HG03039 (cell line): ENCODE results near the gene OR6C2.
"Not testable (repeated sequence)": the region's sequence is repeated elsewhere in the genome, so short reads cannot be mapped to it uniquely, and the experiment has no call there.

Experiments used
- ATAC-seq: cut with Tn5 transposase; IDR thresholded peaks from one replicate; pipeline ENCODE4 v1.9.1; 2021; ENCODE audit warnings: mild to moderate bottlenecking, moderate library complexity; ENCODE audit not compliant: unreplicated experiment

Gene OR6C2

DNA sequence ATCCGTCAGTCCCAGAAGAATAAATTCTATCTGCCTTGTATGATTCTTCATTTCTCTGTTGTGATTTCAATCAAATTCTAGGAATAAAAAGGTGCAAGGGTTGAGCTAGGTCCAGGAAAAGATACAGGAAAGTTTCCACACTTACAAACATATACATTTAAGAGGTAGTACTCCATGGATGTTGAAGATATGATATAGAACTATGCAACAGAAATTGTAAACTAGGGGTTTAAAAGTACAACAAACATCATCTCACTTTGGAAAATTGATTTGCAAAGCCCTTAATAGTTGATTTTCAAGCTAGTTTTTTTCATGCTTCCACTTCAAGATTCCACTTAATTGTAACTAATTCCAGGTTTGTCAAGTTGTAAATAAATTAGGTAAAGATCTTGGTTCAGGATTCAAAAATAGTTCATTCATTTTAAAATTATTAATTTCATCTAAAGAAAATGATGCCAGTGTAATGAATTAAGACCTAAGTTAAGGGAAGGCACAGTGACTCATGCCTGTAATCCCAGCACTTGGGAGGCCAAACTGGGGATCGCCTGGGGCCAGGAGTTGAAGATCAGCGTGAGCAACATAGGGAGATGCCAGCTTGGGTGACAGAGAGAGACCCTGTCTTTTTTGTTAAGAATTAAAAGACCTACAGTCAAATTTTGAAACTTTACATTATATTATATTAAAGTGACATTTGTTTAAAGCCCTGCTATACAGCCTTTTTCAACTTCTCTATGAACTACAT is 26.4 kb downstream of the OR6C2 start, which contains the start of gene OR6C70:
Gene OR6C70 (minus strand): TSS at position 51 of the 742 bp plus-strand sequence. CDS start 0 bp downstream, at position 51.
- no peak for ATAC-seq

- ATAC-seq, result no peak
Observed at GRCh38 chr12:55472264-55472663, 28.4 kb downstream of the OR6C2 start.

- ATAC-seq, result not testable (repeated sequence)
Observed at GRCh38 chr12:55479136-55479535, 35.3 kb downstream of the OR6C2 start.

- ATAC-seq, result not testable (repeated sequence)
Observed at GRCh38 chr12:55484284-55484683, 40.4 kb downstream of the OR6C2 start.

DNA sequence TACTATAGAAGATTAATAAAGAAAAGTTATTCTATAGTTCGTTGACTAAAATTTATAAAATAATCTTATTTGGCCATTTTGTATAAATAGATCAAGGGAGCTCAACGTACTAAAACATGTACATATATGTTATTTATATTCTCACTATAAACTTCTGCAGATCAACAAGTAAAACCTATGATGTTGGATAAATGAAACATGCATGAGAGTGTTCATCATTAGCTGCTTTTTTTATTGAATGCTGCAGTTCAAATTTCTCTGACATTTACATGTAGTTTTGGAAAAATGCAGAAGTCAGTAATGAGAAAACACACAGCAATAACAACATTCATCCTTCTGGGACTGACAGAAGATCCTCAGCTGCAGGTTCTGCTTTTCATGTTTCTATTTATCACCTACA is 48.2 kb downstream of the OR6C2 start, which contains the start of gene OR6C68:
Gene OR6C68 (plus strand): TSS at position 301 of the 400 bp plus-strand sequence. CDS start 0 bp downstream, at position 301.
- no peak for ATAC-seq

GRCh38 chr12:55495490-55495889 is 51.6 kb downstream of the OR6C2 start:
- ATAC-seq, result no peak

DNA sequence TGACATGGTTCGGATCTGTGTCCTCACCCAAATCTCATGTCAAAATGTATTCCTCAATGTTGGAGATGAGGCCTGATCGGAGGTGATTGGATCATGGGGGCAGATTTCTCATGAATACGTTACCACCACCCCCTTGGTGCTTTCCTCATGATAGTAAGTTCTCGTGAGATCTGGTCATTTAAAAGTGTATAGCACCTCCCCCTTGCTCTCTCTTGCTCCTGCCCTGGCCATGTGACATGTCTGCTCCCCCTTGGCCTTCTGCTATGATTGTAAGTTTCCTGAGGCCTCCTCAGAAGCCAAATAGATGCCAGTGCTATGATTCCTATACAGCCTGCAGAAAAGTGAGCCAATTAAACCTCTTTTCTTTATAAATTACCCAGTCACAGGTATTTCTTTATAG is 55.4 kb downstream of the OR6C2 start:
- ATAC-seq, result no peak

DNA sequence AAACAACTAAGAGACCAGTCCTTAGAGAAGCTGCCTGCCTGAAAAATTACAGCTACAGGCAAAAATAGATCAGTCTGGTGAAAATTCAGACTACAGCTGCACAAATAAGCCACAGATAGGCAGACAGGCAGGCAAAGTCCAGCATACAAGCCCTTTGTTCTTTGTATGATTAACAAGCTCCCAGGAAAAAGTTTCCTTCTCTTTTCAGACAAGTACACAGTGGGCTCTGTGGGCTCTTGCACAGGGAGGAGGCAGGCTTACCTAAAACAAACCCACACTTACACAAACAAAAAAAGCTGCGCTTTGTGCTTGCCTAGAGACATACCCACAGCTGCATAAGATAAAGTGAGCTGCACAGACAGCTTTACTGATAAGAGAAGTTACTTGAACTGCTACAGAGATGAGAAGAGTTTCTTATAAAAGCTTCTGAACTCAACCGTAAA is 56.0 kb downstream of the OR6C2 start:
- ATAC-seq, result no peak

DNA sequence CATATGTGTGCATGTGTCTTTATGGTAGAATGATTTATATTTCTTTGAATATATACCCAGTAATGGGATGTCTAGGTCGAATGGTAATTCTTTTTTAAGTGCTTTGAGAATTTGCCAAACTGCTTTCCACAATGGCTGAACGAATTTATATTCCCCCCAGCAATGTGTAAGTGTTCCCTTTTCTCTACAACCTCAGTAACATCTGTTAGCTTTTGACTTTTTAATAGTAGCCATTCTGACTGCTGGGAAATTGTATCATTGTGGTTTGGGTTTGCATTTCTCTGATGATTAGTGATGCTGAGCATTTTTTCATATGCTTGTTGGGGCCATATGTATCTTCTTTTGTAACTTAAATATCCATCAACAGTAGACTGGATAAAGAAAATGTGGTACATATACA is 57.7 kb downstream of the OR6C2 start:
- ATAC-seq, result no peak
